ENCODE data around the gene RFPL2.
"Not testable (repeated sequence)": the region's sequence is repeated elsewhere in the genome, so short reads cannot be mapped to it uniquely, and the experiment has no call there.

Gene RFPL2

GRCh38 chr22:32205974-32206773 lies 1.3 kb upstream of the RFPL2 start:
- no peak for DNase-seq (ENCODE audit: low read depth)

GRCh38 chr22:32204040-32204855 lies 625 bp downstream of the RFPL2 start:
- no peak for DNase-seq (ENCODE audit: low read depth)

- DNase-seq (ENCODE audit: low read depth), result no peak
Observed at GRCh38 chr22:32203181-32204039, 1.5 kb downstream of the RFPL2 start.

- no peak for DNase-seq (ENCODE audit: low read depth)
Observed at GRCh38 chr22:32202539-32203180, 2.2 kb downstream of the RFPL2 start.

GRCh38 chr22:32202161-32202538 lies 2.7 kb downstream of the RFPL2 start:
- no peak for DNase-seq (ENCODE audit: low read depth)

GRCh38 chr22:32200752-32201151 lies 4.1 kb downstream of the RFPL2 start:
- no peak for DNase-seq (ENCODE audit: low read depth)

GRCh38 chr22:32199961-32200360 lies 4.9 kb downstream of the RFPL2 start:
- DNase-seq (ENCODE audit: low read depth), result no peak

GRCh38 chr22:32199341-32199740 lies 5.5 kb downstream of the RFPL2 start:
- DNase-seq (ENCODE audit: low read depth), result no peak

- not testable (repeated sequence) for DNase-seq (ENCODE audit: low read depth)
Observed at GRCh38 chr22:32197553-32198226, 7.2 kb downstream of the RFPL2 start.

GRCh38 chr22:32195900-32196299 lies 9.0 kb downstream of the RFPL2 start:
- DNase-seq (ENCODE audit: low read depth), result not testable (repeated sequence)

GRCh38 chr22:32193346-32193745 lies 11.5 kb downstream of the RFPL2 start:
- not testable (repeated sequence) for DNase-seq (ENCODE audit: low read depth)

- DNase-seq (ENCODE audit: low read depth), result not testable (repeated sequence)
Observed at GRCh38 chr22:32191021-32191420, 13.9 kb downstream of the RFPL2 start.

- DNase-seq (ENCODE audit: low read depth), result no peak
Observed at GRCh38 chr22:32185821-32186220, 19.1 kb downstream of the RFPL2 start.

- no peak for DNase-seq (ENCODE audit: low read depth)
Observed at GRCh38 chr22:32183625-32184024, 21.2 kb downstream of the RFPL2 start.

GRCh38 chr22:32181043-32181442 lies 23.8 kb downstream of the RFPL2 start:
- no peak for DNase-seq (ENCODE audit: low read depth)

- no peak for DNase-seq (ENCODE audit: low read depth)
Observed at GRCh38 chr22:32177221-32177765, 27.6 kb downstream of the RFPL2 start.

GRCh38 chr22:32175683-32176644 lies 28.9 kb downstream of the RFPL2 start:
- DNase-seq (ENCODE audit: low read depth), result no peak

- DNase-seq (ENCODE audit: low read depth), result no peak
Observed at GRCh38 chr22:32175115-32175514, 29.8 kb downstream of the RFPL2 start.

GRCh38 chr22:32165681-32166080 lies 39.2 kb downstream of the RFPL2 start:
- no peak for DNase-seq (ENCODE audit: low read depth)

All from stimulated activated CD8-positive, alpha-beta memory T cell treated with anti-CD3 and anti-CD28 coated beads, Interleukin-7, amount 100 ng/mL, for 24 hours (primary cell).